AG08396 (cell line): ENCODE measurements around the gene FNDC3B.

Source experiments
- DNase-seq: peaks from one replicate; pipeline ENCODE4 v3.0.0; 2012; ENCODE audit warnings: low spot score, mixed read lengths

The FNDC3B gene

GRCh38 chr3:172217877-172218276 lies 178.5 kb downstream of the FNDC3B start:
- DNase-seq, result no peak

GRCh38 chr3:172218350-172219323 lies 179.3 kb downstream of the FNDC3B start:
- DNase-seq, result no peak

GRCh38 chr3:172219750-172220149 lies 180.4 kb downstream of the FNDC3B start:
- no peak for DNase-seq

GRCh38 chr3:172221547-172221946 lies 182.2 kb downstream of the FNDC3B start:
- peak; percentile 22 for DNase-seq

GRCh38 chr3:172222478-172223071 lies 183.2 kb downstream of the FNDC3B start:
- DNase-seq, result no peak

- DNase-seq, result no peak
These were observed 184.5 kb downstream of the FNDC3B start for GRCh38 chr3:172223870-172224269.

- DNase-seq, result no peak
These were observed 185.3 kb downstream of the FNDC3B start for GRCh38 chr3:172224560-172225214.

GRCh38 chr3:172225215-172225707 lies 185.9 kb downstream of the FNDC3B start:
- no peak for DNase-seq

- no peak for DNase-seq
These were observed 187.5 kb downstream of the FNDC3B start for GRCh38 chr3:172226831-172227230.

- DNase-seq, result no peak
These were observed 188.1 kb downstream of the FNDC3B start for GRCh38 chr3:172227340-172228035.

GRCh38 chr3:172228036-172228415 lies 188.6 kb downstream of the FNDC3B start:
- DNase-seq, result no peak

GRCh38 chr3:172229462-172229861 lies 190.1 kb downstream of the FNDC3B start:
- no peak for DNase-seq

- DNase-seq, result no peak
These were observed 192.0 kb downstream of the FNDC3B start for GRCh38 chr3:172231318-172231901.

- no peak for DNase-seq
These were observed 193.3 kb downstream of the FNDC3B start for GRCh38 chr3:172232579-172233212.

GRCh38 chr3:172233474-172234277 lies 194.3 kb downstream of the FNDC3B start:
- no peak for DNase-seq

- no peak for DNase-seq
These were observed 196.3 kb downstream of the FNDC3B start for GRCh38 chr3:172235698-172236097.

- DNase-seq, result no peak
These were observed 197.7 kb downstream of the FNDC3B start for GRCh38 chr3:172236771-172237742.

- DNase-seq, result no peak
These were observed 198.8 kb downstream of the FNDC3B start for GRCh38 chr3:172238188-172238587.

GRCh38 chr3:172239218-172239790 lies 199.9 kb downstream of the FNDC3B start:
- DNase-seq, result no peak
